Thyroid gland (tissue), 4 donors: ENCODE measurements around the gene NT5DC4.

Experiments
- POLR2A ChIP-seq, 2 donors: fragments of 450-650 bp; IDR thresholded peaks; one replicate each; pipeline ENCODE4 v1.6.1; 2017; ENCODE audit warnings: antibody characterized with exemption in 2 of 2, mild to moderate bottlenecking in 2 of 2, moderate library complexity in 1 of 2
- TF ChIP-seq, protein P1 (sequence below), 6 experiments: fragments of 200-600 bp in 3 of 6; fragments of 450-650 bp in 3 of 6; sonication (generic) in 3 of 6; IDR thresholded peaks; one replicate each; pipeline ENCODE4 v1.5.1; 2016 to 2019; ENCODE audit warnings: antibody characterized with exemption in 6 of 6, mild to moderate bottlenecking in 2 of 6, inconsistent platforms in 1 of 6, moderate library complexity in 1 of 6

- TF ChIP-seq, protein P1, sequence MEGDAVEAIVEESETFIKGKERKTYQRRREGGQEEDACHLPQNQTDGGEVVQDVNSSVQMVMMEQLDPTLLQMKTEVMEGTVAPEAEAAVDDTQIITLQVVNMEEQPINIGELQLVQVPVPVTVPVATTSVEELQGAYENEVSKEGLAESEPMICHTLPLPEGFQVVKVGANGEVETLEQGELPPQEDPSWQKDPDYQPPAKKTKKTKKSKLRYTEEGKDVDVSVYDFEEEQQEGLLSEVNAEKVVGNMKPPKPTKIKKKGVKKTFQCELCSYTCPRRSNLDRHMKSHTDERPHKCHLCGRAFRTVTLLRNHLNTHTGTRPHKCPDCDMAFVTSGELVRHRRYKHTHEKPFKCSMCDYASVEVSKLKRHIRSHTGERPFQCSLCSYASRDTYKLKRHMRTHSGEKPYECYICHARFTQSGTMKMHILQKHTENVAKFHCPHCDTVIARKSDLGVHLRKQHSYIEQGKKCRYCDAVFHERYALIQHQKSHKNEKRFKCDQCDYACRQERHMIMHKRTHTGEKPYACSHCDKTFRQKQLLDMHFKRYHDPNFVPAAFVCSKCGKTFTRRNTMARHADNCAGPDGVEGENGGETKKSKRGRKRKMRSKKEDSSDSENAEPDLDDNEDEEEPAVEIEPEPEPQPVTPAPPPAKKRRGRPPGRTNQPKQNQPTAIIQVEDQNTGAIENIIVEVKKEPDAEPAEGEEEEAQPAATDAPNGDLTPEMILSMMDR (IDR thresholded peaks at IDR 0.05): no peak
- TF ChIP-seq POLR2A (IDR thresholded peaks at IDR 0.05): no peak
These were observed 44.4 kb downstream of the NT5DC4 start for GRCh38 chr2:112765251-112765650.
